HG02943 (cell line): Measurements from ENCODE around the gene HBD.
"Not testable (repeated sequence)": the region's sequence is repeated elsewhere in the genome, so short reads cannot be mapped to it uniquely, and the experiment has no call there.

Experiments used
- ATAC-seq: cut with Tn5 transposase; IDR thresholded peaks from one replicate; pipeline ENCODE4 v1.9.1; 2021; ENCODE audit warnings: mild to moderate bottlenecking, low read depth, moderate library complexity; ENCODE audit not compliant: unreplicated experiment

Gene HBD

GRCh38 chr11:5254023-5254422 lies 19.7 kb upstream of the HBD start:
- ATAC-seq, result not testable (repeated sequence)

- ATAC-seq, result not testable (repeated sequence)
Observed at GRCh38 chr11:5253440-5253839, 19.2 kb upstream of the HBD start.

DNA sequence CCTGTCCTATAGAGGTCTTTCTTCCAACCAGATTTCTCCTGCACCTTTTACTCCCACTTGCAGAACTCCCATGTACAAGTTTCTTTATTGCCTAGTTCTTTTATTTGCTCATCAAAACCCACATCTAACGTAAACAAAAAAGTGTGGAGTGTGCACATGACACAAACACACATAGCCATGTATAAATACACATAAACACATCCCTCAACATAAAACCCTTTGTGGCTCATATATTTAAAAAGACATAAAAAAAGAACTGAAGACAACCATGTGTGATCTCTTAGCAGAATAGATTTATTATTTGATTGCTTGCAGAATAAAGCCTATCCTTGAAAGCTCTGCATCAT lies 18.6 kb upstream of the HBD start:
- no peak for ATAC-seq

GRCh38 chr11:5252192-5252918 lies 18.1 kb upstream of the HBD start:
- no peak for ATAC-seq

- no peak for ATAC-seq
Observed at GRCh38 chr11:5251746-5252145, 17.5 kb upstream of the HBD start.

GRCh38 chr11:5250543-5251204 lies 16.4 kb upstream of the HBD start:
- no peak for ATAC-seq

GRCh38 chr11:5249807-5250396 lies 15.6 kb upstream of the HBD start, which contains the start of gene HBG1:
TSS of gene HBG1 (minus strand) at chr11:5249857. CDS start at chr11:5249804, 53 bp downstream.
- not testable (repeated sequence) for ATAC-seq

- not testable (repeated sequence) for ATAC-seq
Observed at GRCh38 chr11:5248498-5248897, 14.2 kb upstream of the HBD start.

DNA sequence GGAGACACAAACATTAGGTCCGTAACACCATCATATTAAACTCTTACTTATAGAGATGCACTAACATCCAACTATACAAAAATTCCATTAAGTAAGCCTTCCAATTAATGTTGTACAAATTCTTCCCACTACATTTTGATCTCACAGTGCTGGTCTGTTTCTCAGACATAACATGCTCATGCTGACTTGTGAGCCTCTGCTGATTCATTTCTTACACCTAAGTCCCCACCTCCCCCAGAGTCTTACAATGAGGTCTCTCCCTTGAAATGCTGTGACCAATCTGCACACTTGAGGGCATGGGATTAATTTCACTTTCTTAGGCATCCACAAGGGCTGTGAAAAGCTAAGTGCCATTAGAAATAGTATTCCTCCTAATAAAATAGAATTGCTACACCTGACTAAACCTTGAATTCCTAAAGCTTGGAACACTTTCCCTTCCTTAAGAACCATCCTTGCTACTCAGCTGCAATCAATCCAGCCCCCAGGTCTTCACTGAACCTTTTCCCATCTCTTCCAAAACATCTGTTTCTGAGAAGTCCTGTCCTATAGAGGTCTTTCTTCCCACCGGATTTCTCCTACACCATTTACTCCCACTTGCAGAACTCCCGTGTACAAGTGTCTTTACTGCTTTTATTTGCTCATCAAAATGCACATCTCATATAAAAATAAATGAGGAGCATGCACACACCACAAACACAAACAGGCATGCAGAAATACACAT lies 13.3 kb upstream of the HBD start:
- no peak for ATAC-seq

DNA sequence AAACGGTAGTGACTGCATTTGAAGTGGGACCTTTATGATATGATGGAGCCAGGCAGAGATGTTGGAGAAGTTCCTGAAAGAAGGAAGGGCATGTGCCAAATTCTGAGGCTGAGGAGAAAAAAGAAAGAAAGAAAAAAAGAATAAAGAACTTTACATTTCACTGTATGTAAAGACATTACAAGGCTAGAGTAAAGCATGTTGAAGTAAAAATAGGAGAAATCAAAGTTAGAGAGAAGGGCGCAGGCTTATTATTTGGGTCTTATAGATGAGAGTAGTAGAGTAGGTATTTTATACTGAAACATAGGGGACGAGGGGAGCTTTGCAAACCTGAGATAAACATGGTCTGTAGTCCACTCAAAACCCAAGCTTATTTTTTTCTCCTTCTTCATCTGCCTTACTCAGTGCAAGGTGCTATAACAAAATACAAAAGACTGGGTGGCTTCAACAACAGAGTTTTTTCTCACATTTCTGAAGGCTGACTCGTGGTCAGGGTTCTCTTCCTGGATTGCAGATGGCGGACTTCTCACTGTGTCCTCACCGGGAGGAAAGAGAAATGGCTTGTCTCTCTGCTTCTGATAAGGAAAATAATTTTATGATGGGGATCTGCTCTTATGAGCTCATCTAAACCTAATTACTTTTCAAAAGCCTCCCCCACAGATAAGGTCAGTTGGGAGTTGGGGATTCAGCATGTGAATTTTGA lies 12.6 kb upstream of the HBD start:
- ATAC-seq, result no peak

DNA sequence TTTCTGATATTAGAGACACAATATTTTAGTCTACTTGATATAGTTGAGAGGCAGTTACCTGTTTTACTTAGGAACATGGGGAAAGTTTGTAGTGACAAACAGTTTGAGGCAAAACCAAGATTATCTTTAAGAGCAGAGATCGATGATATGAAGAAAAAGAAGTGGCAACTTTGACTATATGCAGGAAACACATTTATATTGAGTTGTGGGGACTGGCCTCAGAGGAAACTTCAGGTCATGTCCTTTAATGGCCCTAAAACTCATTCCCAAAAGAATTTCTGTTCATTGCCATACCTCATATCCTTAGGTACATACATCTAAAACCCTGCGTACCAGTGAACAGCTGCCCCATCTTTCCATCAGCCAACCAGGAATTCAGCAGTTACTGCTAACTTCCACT lies 10.9 kb upstream of the HBD start:
- no peak for ATAC-seq

GRCh38 chr11:5243816-5244180 lies 9.5 kb upstream of the HBD start:
- ATAC-seq, result no peak

DNA sequence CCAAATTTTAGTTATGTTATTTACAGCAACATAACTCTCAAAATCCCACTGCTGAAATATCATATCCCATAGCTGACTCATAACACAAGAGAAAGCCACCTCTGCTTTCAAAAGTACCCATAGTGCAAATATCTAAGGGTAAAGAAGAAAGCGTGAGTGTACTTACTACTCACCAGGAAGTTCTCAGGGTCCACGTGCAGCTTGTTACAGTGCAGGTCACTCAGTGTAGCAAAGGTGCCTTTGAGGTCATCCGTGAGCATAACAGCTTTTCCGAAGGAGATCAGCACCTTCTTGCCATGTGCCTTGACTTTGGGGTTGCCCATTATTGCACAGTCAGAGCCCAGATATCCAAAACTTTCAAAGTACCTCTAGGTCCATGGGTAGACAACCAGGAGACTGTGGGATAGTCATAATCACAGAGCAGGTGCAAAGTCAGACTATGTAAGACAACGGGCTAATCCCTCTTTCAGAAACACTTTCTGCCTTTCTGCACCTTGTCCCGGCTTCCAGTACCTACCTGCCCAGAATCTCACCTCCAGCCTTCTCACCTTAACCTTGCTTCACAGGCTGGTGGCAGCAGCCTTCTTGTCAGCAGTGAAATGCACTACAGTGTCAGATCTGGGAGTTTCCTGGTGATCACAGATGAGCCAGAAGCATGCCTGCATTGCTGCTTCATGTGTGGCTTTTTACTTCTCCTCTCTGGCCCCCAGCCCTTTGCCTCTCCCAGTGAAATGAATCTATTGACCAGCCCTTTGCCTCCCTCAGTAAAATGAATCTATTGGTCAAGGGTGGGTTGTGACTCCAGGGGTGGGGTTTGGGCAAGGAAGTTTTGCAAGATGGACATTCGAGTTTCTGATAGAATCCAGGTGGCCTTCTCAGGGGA lies 8.9 kb upstream of the HBD start:
- ATAC-seq, result no peak

- no peak for ATAC-seq
Observed at GRCh38 chr11:5242208-5242607, 7.9 kb upstream of the HBD start.

- ATAC-seq, result no peak
Observed at GRCh38 chr11:5241458-5241857, 7.2 kb upstream of the HBD start.

GRCh38 chr11:5240458-5240857 lies 6.2 kb upstream of the HBD start:
- no peak for ATAC-seq

DNA sequence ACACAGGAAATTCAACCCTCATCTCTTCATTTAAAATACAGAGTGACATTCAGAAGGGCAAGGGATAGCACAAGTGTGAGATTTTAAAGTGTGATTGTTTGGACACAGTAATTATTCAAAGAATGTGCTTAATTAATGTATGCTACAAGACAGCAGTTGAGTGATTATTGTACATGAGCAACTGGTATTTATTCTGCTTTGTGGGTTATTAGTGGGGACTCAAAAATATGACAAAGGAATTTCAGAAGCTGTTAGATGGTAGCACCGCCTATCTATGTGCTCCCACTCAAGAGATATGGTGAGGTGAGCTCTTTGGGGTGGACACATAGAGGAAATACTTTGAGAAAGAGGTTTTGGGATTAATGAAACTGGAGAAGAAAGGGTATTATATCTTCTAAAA lies 5.8 kb upstream of the HBD start:
- no peak for ATAC-seq

GRCh38 chr11:5239046-5239445 lies 4.8 kb upstream of the HBD start:
- no peak for ATAC-seq

DNA sequence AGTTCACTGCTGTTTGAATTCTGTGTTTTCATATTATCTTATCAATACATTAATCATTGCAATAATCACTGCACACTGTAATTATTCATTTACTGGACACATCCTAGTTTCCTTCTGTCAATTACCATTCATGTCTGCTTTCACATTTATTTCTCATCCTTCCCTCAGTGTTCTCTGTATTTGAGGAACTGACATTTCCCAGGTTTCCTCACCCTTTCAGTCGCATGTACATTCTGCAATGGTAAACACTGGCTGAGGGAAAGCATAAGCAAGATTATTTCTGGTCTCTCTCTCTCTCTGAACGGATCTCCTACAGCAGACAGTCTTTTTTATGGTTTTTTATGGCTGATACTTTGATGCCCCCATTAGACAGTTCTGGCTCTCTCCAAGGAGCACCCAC lies 4.2 kb upstream of the HBD start:
- ATAC-seq, result no peak

DNA sequence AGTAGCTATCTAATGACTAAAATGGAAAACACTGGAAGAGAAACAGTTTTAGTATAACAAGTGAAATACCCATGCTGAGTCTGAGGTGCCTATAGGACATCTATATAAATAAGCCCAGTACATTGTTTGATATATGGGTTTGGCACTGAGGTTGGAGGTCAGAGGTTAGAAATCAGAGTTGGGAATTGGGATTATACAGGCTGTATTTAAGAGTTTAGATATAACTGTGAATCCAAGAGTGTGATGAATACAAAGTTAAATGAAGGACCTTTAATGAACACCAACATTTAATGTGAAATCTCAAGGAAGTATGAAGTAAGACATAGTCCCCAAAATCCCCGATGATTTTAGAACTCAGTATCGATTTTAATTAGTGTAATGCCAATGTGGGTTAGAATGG lies 3.1 kb upstream of the HBD start:
- no peak for ATAC-seq
